Small intestine (tissue), 7 donors: ENCODE measurements around the gene PIGS. TPM values are rescaled to one million over a fixed set of nuclear protein-coding genes. Genes with fewer than 3 reads are reported as not detected.

Source experiments
- DNase-seq, 2 donors: peaks; one replicate each; pipeline versions ENCODE4 v3.0.0 to v3.0.0-alpha.2; 2013
- FAIRE-seq: peaks from 2 replicates; lab custom pipeline; 2012; peaks lifted over from hg19 to GRCh38; lab: Jason Lieb, UNC
- H3K27ac ChIP-seq, 3 donors: one replicate each; pipeline ENCODE4 v1.5.1; 2013; ENCODE audit warnings: low read length in 2 of 3, mild to moderate bottlenecking in 2 of 3, control low read depth in 1 of 3, inconsistent platforms in 1 of 3, low read depth in 1 of 3, moderate library complexity in 1 of 3
- H3K27me3 ChIP-seq, 3 donors: one replicate each; pipeline ENCODE4 v1.6.1; 2013; ENCODE audit warnings: low read length in 3 of 3, inconsistent platforms in 1 of 3; ENCODE audit not compliant: control insufficient read depth in 3 of 3, insufficient read depth in 3 of 3
- H3K36me3 ChIP-seq, 3 donors: one replicate each; pipeline ENCODE4 v1.6.1; 2013; ENCODE audit warnings: low read length in 3 of 3, inconsistent platforms in 1 of 3, low read depth in 1 of 3, mild to moderate bottlenecking in 1 of 3, moderate library complexity in 1 of 3; ENCODE audit not compliant: control insufficient read depth in 3 of 3, insufficient read depth in 2 of 3
- H3K4me1 ChIP-seq, 3 donors: one replicate each; pipeline ENCODE4 v1.6.1; 2013; ENCODE audit warnings: low read length in 2 of 3, inconsistent platforms in 1 of 3, low read depth in 1 of 3, mild to moderate bottlenecking in 1 of 3, moderate library complexity in 1 of 3; ENCODE audit not compliant: control insufficient read depth in 3 of 3, insufficient read depth in 2 of 3
- H3K4me3 ChIP-seq, 3 donors: one replicate each; pipeline ENCODE4 v1.5.1; 2013; ENCODE audit warnings: low read length in 3 of 3, control low read depth in 1 of 3, inconsistent platforms in 1 of 3, low read depth in 1 of 3, mild to moderate bottlenecking in 1 of 3, moderate library complexity in 1 of 3
- H3K9me3 ChIP-seq, 2 donors: one replicate each; pipeline ENCODE4 v1.6.1; 2013; ENCODE audit warnings: low read depth in 1 of 2, low read length in 1 of 2; ENCODE audit not compliant: control insufficient read depth in 2 of 2, insufficient read depth in 1 of 2
- WGBS, 3 donors: extraction: QIAGEN DNeasy Blood & Tissue Kit; methylation state at CpG; one replicate each; pipeline ENCODE4 v1.1.7; 2013; 5-methylcytosine and 5-hydroxymethylcytosine counted together
- polyA plus RNA-seq, 4 donors: library from polyadenylated mRNA; stranded (reverse) in 3 of 4; unstranded in 1 of 4; fragments of 200-250 nt in 3 of 4; fragments of 120-200 nt in 1 of 4; gene quantifications; one replicate each; pipeline versions ENCODE4 v1.2.1 to v1.2.3, GENCODE V29; 2013
- donor health status: healthy with polysubstance abuse.
- donor health status: control.
- donor health status: control.
- donor health status: Bipolar disorder and iron deficiency.
- donor health status: healthy.

PIGS gene
- polyA plus RNA-seq, 4 donors: 24.8 to 131 (median 39.8) TPM

GRCh38 chr17:28509789-28510188, 61.5 kb downstream of the PIGS start:
- 66 to 70% (median 66%) methylated on average over 6 to 7 of the region's 7 CpGs for WGBS, 3 donors
- H3K4me3 ChIP-seq: no peak overlapping the region
- H3K27me3 ChIP-seq: peaks cover 0 to 40% (median 13%) of the 10 kb centered on the region in 3 donors
- FAIRE-seq (no peak), DNase-seq (no peak)
- H3K9me3 ChIP-seq: no peaks in the 10 kb centered on the region
- H3K36me3 ChIP-seq: no peaks in the 10 kb centered on the region
- H3K4me1 ChIP-seq: peaks cover 0 to 16% (median 0%) of the 10 kb centered on the region in 3 donors
- H3K27ac ChIP-seq: no peak overlapping the region

DNA sequence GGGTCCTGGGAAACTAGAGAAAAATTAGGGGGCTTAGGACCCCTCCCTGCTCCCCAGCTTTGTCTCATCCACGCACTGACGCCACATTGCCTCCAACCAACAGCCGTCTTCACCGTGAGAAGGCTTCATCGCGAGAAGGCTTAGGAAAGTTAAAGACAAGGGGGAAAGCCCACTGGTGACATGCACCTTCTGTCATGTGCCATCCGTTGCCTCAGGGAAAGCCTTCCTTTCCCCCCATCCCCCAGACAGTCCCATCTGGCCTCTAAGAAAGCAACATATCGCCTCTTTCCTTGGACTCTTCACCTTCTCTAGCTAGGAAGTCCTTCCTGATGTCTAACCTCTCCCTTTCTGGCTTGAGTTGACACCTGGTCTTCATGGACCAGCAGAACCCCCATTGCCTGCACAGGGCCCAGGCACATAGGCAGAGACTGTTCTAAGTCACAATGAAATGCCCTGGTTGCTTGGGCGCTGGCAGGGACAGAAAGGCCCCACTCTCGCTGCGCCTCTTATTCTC, 63.1 kb downstream of the PIGS start:
- no peak overlapping the region for H3K4me3 ChIP-seq

GRCh38 chr17:28507567-28508203, 63.6 kb downstream of the PIGS start:
- Histone ChIP-seq H3K27me3 (peaks cover 0 to 38% (median 11%) of the 10 kb centered on the region in 3 donors), H3K4me3 (no peak overlapping the region), H3K36me3 (no peaks in the 10 kb centered on the region), H3K27ac (no peak overlapping the region), H3K4me1 (peaks cover 0 to 7% (median 0%) of the 10 kb centered on the region in 3 donors), H3K9me3 (no peaks in the 10 kb centered on the region)
- 28 to 40% (median 36%) methylated on average over 23 to 24 of the region's 24 CpGs for WGBS, 3 donors
- FAIRE-seq (no peak), DNase-seq (no peak)

More for the DNA sequence above, 63.1 kb downstream of the PIGS start:
- H3K27ac ChIP-seq: no peak overlapping the region
- peaks cover 0 to 7% (median 0%) of the 10 kb centered on the region in 3 donors for H3K4me1 ChIP-seq
- 59 to 77% (median 63%) methylated on average over 11 of the region's 11 CpGs for WGBS, 3 donors
- no peaks in the 10 kb centered on the region for H3K9me3 ChIP-seq
- DNase-seq (no peak), FAIRE-seq (no peak)
- peaks cover 0 to 38% (median 11%) of the 10 kb centered on the region in 3 donors for H3K27me3 ChIP-seq
- H3K36me3 ChIP-seq: no peaks in the 10 kb centered on the region

GRCh38 chr17:28506763-28507487, 64.4 kb downstream of the PIGS start:
- WGBS, 3 donors: 78 to 87% (median 79%) methylated on average over 14 of the region's 14 CpGs
- Histone ChIP-seq H3K36me3 (no peaks in the 10 kb centered on the region), H3K4me1 (peaks cover 0 to 7% (median 0%) of the 10 kb centered on the region in 3 donors), H3K9me3 (no peaks in the 10 kb centered on the region), H3K27ac (no peak overlapping the region), H3K4me3 (no peak overlapping the region), H3K27me3 (peaks cover 0 to 35% (median 11%) of the 10 kb centered on the region in 3 donors)
- DNase-seq: no peak
- FAIRE-seq: no peak

- Histone ChIP-seq H3K27me3 (peaks cover 0 to 35% (median 11%) of the 10 kb centered on the region in 3 donors), H3K9me3 (no peaks in the 10 kb centered on the region), H3K27ac (no peak within 1 kb of the TSS), H3K4me3 (no peak within 1 kb of the TSS), H3K36me3 (no peaks in the 10 kb centered on the region), H3K4me1 (peaks cover 0 to 7% (median 0%) of the 10 kb centered on the region in 3 donors)
- FAIRE-seq (no peak), DNase-seq (no peak)
- 82 to 90% (median 87%) methylated on average over 22 to 28 of the region's 28 CpGs for WGBS, 3 donors
These were observed 65.2 kb downstream of the PIGS start, which contains the start of gene FOXN1 for GRCh38 chr17:28505986-28506665. FOXN1 (plus strand) TSS chr17:28506348; CDS start chr17:28523970, 17,622 bp downstream.

DNA sequence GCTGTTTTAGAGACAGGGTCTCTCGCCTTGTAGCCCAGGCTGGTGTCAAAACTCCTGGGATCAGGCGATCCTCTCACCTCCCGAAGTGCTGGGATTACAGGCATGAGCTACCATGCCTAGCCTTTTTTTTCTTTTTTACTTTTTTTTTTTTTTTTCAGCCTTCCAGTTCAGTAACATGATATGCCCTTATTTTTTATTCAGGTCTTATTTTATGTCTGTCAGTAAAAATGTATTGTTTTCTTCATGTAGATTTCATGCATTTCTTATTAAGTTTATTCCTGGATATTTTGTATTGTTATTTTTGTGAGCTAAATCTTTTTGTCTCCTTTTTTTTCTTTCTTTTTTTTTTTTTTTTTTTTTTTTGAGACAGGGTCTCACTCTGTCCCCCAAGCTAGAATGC, 67.9 kb downstream of the PIGS start:
- WGBS, 3 donors: 77 to 94% (median 87%) methylated on average over 3 of the region's 3 CpGs
- DNase-seq: no peak
- peaks cover 0 to 22% (median 10%) of the 10 kb centered on the region in 3 donors for H3K27me3 ChIP-seq
- no peak for FAIRE-seq
- H3K27ac ChIP-seq: no peak overlapping the region
- peaks cover 0 to 2% (median 0%) of the 10 kb centered on the region in 3 donors for H3K36me3 ChIP-seq
- H3K4me3 ChIP-seq: no peak overlapping the region
- H3K9me3 ChIP-seq: no peaks in the 10 kb centered on the region
- peaks cover 0 to 23% (median 0%) of the 10 kb centered on the region in 3 donors for H3K4me1 ChIP-seq
